OCI-LY3 (cell line): ENCODE measurements around the gene SLC45A2.

ENCODE experiments used
- CTCF ChIP-seq: fragments of 200-600, 300-600 bp; sonication (generic); IDR thresholded peaks from 2 replicates; pipeline ENCODE4 v1.5.1; 2014; ENCODE audit warnings: antibody characterized with exemption, low read length, low read depth
- EZH2phosphoT487 ChIP-seq: fragments of 200-600 bp; shearing (Covaris generic); IDR thresholded peaks from 2 replicates; pipeline ENCODE4 v1.6.1; 2018; ENCODE audit warnings: antibody characterized with exemption, mixed run types, low read depth

- TF ChIP-seq CTCF: no peak
- TF ChIP-seq EZH2phosphoT487: no peak
Observed at GRCh38 chr5:33928283-33928682, 56.2 kb downstream of the SLC45A2 start.
